CD4-positive, alpha-beta T cell treated with Interleukin-15 for 1 hour (primary cell): ENCODE data around the gene FRMD6.
"Not testable (repeated sequence)": the region's sequence is repeated elsewhere in the genome, so short reads cannot be mapped to it uniquely, and the experiment has no call there.

ENCODE experiments used
- DNase-seq: peaks from one replicate; pipeline ENCODE4 v3.0.0-alpha.2; 2020

The FRMD6 gene

GRCh38 chr14:51727526-51727925 is 75.8 kb downstream of the FRMD6 start:
- DNase-seq = no peak

- no peak for DNase-seq
These were observed 78.4 kb downstream of the FRMD6 start for GRCh38 chr14:51730098-51730497.

- no peak for DNase-seq
These were observed 79.0 kb downstream of the FRMD6 start for GRCh38 chr14:51730684-51731083.

GRCh38 chr14:51732494-51733112 is 80.9 kb downstream of the FRMD6 start:
- DNase-seq = no peak

GRCh38 chr14:51733147-51733546 is 81.4 kb downstream of the FRMD6 start:
- DNase-seq = no peak

GRCh38 chr14:51735851-51736250 is 84.1 kb downstream of the FRMD6 start:
- DNase-seq = no peak

GRCh38 chr14:51738754-51739153 is 87.0 kb downstream of the FRMD6 start:
- DNase-seq = no peak

GRCh38 chr14:51743588-51744000 is 91.9 kb downstream of the FRMD6 start:
- DNase-seq = no peak

GRCh38 chr14:51744372-51745130 is 92.8 kb downstream of the FRMD6 start:
- DNase-seq = no peak

- DNase-seq = not testable (repeated sequence)
These were observed 95.1 kb downstream of the FRMD6 start for GRCh38 chr14:51746823-51747222.

GRCh38 chr14:51750542-51750941 is 98.8 kb downstream of the FRMD6 start:
- no peak for DNase-seq

GRCh38 chr14:51751611-51752345 is 100.1 kb downstream of the FRMD6 start:
- DNase-seq = not testable (repeated sequence)

GRCh38 chr14:51757756-51758155 is 106.0 kb downstream of the FRMD6 start:
- DNase-seq = not testable (repeated sequence)

- DNase-seq = no peak
These were observed 108.2 kb downstream of the FRMD6 start for GRCh38 chr14:51759950-51760349.

GRCh38 chr14:51765726-51766125 is 114.0 kb downstream of the FRMD6 start:
- not testable (repeated sequence) for DNase-seq

- DNase-seq = not testable (repeated sequence)
These were observed 114.9 kb downstream of the FRMD6 start for GRCh38 chr14:51766586-51766985.

- not testable (repeated sequence) for DNase-seq
These were observed 117.6 kb downstream of the FRMD6 start for GRCh38 chr14:51769261-51769660.

GRCh38 chr14:51774209-51774608 is 122.5 kb downstream of the FRMD6 start:
- DNase-seq = no peak

GRCh38 chr14:51776102-51776894 is 124.6 kb downstream of the FRMD6 start:
- DNase-seq = no peak

GRCh38 chr14:51780006-51780692 is 128.4 kb downstream of the FRMD6 start:
- DNase-seq = peak; percentile 74
